Activated CD8-positive, alpha-beta memory T cell treated with anti-CD3 and anti-CD28 coated beads, Interleukin-2, amount 10 ng/mL, durations not matched to agents 7 days and 5 days (primary cell): Measurements from ENCODE around the gene ELOVL2. TPM values are rescaled to one million over a fixed set of nuclear protein-coding genes. Genes with fewer than 3 reads are reported as not detected.
"Not testable (repeated sequence)": the region's sequence is repeated elsewhere in the genome, so short reads cannot be mapped to it uniquely, and the experiment has no call there.

Experiments used
- ATAC-seq: fragments of 150-1000 bp; cut with Tn5 transposase; one replicate; pipeline ENCODE4 v1.10.0; 2021; ENCODE audit warnings: moderate library complexity
- CTCF ChIA-PET: fragments of 350-600 bp; sonication (Branson Sonifier 250); formaldehyde crosslinking; loops from one replicate; lab custom pipeline; 2021; ENCODE audit warnings: antibody characterized with exemption; lab: Charles Lee
- DNase-seq: peaks from one replicate; pipeline ENCODE4 v3.0.0-alpha.2; 2020
- H3K27ac Mint-ChIP-seq: one replicate; pipeline ENCODE4 v1.8.0; 2021; ENCODE audit warnings: mild to moderate bottlenecking, mixed read lengths
- H3K27me3 Mint-ChIP-seq: one replicate; pipeline ENCODE4 v1.8.0; 2021; ENCODE audit warnings: mixed read lengths
- H3K36me3 Mint-ChIP-seq: one replicate; pipeline ENCODE4 v1.8.0; 2021; ENCODE audit warnings: mild to moderate bottlenecking, mixed read lengths
- H3K4me1 Mint-ChIP-seq: one replicate; pipeline ENCODE4 v1.8.0; 2021; ENCODE audit warnings: mixed read lengths
- H3K4me3 Mint-ChIP-seq: one replicate; pipeline ENCODE4 v1.8.0; 2021; ENCODE audit warnings: mild to moderate bottlenecking, moderate library complexity, mixed read lengths
- H3K9me3 Mint-ChIP-seq: one replicate; pipeline ENCODE4 v1.8.0; 2022; ENCODE audit warnings: low read depth, mixed read lengths
- total RNA-seq, 2 experiments: library from RNA; stranded (reverse); gene quantifications; one replicate each; pipeline ENCODE4 v1.2.3, GENCODE V29; 2021

Gene ELOVL2, protein sequence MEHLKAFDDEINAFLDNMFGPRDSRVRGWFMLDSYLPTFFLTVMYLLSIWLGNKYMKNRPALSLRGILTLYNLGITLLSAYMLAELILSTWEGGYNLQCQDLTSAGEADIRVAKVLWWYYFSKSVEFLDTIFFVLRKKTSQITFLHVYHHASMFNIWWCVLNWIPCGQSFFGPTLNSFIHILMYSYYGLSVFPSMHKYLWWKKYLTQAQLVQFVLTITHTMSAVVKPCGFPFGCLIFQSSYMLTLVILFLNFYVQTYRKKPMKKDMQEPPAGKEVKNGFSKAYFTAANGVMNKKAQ
- total RNA-seq, result not detected

- Mint-ChIP-seq H3K4me3 (peak within 1 kb of the TSS; percentile 54), H3K9me3 (peaks cover 2% of the 10 kb centered on the region), H3K27ac (no peak within 1 kb of the TSS), H3K4me1 (peaks cover 12% of the 10 kb centered on the region), H3K36me3 (peaks cover 2% of the 10 kb centered on the region), H3K27me3 (peaks cover 77% of the 10 kb centered on the region)
- ATAC-seq (peak; percentile 80), DNase-seq (no peak)
- CTCF ChIA-PET, result no interaction called here
Observed at GRCh38 chr6:11043961-11044711, at the start of gene ELOVL2. TSS of gene ELOVL2 (minus strand) at chr6:11044305. CDS start at chr6:11044230, 75 bp downstream.

DNA sequence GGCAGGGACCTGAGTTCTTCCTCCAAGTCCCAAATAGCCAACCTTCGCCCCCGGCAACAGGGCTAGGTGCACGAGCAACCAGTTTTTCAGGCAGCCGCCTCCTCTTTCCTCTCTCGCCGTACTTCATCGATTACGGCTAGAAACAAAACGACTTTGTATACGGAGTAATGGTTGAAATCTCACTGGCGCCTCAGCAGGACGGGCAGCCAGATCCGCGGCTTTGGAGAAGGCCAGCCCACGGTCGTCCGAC lies 49.2 kb upstream of the ELOVL2 start:
- Mint-ChIP-seq H3K27me3 (peaks cover 2% of the 10 kb centered on the region), H3K4me1 (peaks cover 33% of the 10 kb centered on the region), H3K27ac (peak overlapping the region; percentile 95), H3K36me3 (peaks cover 8% of the 10 kb centered on the region), H3K4me3 (peak overlapping the region; percentile 97), H3K9me3 (no peaks in the 10 kb centered on the region)
- DNase-seq (no peak), ATAC-seq (peak; percentile 12)
- CTCF ChIA-PET, result interaction anchor here (0.8 to 1.6 kb wide), 7 partner anchors 16 to 482 kb away, joined by 3 to 5 read pairs (median 3); no protein-coding TSS in a partner anchor

DNA sequence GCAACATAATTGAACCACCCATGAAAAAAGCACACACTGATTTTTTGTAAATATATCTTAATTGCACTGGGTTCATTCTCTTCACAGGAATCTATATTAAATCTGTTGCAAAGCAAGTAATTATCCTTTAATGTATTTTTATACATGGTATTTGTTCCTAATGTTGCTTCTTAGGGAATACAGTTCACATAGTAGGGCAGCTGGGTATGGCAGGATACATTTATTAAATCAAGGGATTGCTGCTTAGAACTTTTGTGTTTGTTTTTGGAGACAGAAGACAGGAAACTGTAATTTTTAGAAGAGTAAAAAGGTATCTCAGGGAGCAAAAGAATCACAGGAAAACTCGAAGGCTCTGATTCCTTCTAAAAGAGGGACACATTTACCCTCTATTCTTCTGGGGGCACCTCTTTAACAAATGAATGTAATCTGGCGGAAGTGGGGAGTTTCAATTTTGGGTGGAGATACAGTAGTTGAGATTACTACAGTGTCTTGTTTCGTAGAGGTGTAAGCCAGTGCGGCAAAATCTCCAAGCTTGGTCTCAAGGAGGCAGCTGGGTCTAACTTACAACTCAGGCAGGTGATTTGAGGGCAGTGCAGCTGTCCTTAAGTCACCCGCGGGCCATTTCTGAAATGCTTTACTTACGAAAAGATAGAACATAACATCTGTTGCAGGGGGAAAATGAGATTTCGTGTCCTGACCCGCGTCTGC lies 48.7 kb upstream of the ELOVL2 start:
- peak overlapping the region; percentile 95 for H3K27ac Mint-ChIP-seq
- H3K27me3 Mint-ChIP-seq, result peaks cover 2% of the 10 kb centered on the region
- peaks cover 31% of the 10 kb centered on the region for H3K4me1 Mint-ChIP-seq
- ATAC-seq, result peak; percentile 12
- peaks cover 8% of the 10 kb centered on the region for H3K36me3 Mint-ChIP-seq
- H3K4me3 Mint-ChIP-seq, result peak overlapping the region; percentile 97
- CTCF ChIA-PET, result interaction anchor here (0.6 to 1.6 kb wide), 8 partner anchors 16 to 483 kb away, joined by 3 to 5 read pairs (median 4); no protein-coding TSS in a partner anchor
- no peaks in the 10 kb centered on the region for H3K9me3 Mint-ChIP-seq
- DNase-seq, result peak; percentile 67

GRCh38 chr6:11091141-11091540 lies 47.0 kb upstream of the ELOVL2 start:
- H3K9me3 Mint-ChIP-seq, ATAC-seq, DNase-seq, H3K27ac Mint-ChIP-seq, H3K36me3 Mint-ChIP-seq, H3K27me3 Mint-ChIP-seq, H3K4me3 Mint-ChIP-seq, CTCF ChIA-PET: not testable (repeated sequence)
- H3K4me1 Mint-ChIP-seq, result peaks cover 25% of the 10 kb centered on the region

DNA sequence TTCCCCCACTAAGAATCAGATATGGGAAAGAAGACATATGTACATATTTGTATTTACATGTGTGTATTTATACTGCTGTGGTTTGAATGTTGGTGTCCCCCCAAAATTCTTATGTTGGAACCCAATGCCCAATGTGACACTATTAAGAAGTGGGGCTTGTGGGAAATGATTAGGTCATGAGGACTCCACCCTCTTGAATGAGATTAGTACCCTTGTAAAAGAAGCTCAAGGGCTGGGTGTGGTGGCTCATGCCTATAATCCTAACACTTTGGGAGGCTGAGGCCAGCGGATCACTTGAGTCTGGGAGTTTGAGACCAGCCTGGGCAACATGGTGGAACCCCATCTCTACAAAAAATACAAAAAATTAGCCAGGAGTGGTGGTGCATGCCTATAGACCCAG lies 45.6 kb upstream of the ELOVL2 start:
- Mint-ChIP-seq H3K9me3 (no peaks in the 10 kb centered on the region), H3K27ac (no peak overlapping the region), H3K4me3 (no peak overlapping the region), H3K27me3 (peaks cover 2% of the 10 kb centered on the region), H3K4me1 (peaks cover 12% of the 10 kb centered on the region), H3K36me3 (peaks cover 2% of the 10 kb centered on the region)
- no peak for ATAC-seq
- CTCF ChIA-PET, result no interaction called here
- no peak for DNase-seq

- DNase-seq, H3K27ac Mint-ChIP-seq, H3K4me3 Mint-ChIP-seq, H3K4me1 Mint-ChIP-seq, H3K36me3 Mint-ChIP-seq, CTCF ChIA-PET, ATAC-seq, H3K9me3 Mint-ChIP-seq, H3K27me3 Mint-ChIP-seq: not testable (repeated sequence)
Observed at GRCh38 chr6:11087141-11087812, 43.2 kb upstream of the ELOVL2 start.

DNA sequence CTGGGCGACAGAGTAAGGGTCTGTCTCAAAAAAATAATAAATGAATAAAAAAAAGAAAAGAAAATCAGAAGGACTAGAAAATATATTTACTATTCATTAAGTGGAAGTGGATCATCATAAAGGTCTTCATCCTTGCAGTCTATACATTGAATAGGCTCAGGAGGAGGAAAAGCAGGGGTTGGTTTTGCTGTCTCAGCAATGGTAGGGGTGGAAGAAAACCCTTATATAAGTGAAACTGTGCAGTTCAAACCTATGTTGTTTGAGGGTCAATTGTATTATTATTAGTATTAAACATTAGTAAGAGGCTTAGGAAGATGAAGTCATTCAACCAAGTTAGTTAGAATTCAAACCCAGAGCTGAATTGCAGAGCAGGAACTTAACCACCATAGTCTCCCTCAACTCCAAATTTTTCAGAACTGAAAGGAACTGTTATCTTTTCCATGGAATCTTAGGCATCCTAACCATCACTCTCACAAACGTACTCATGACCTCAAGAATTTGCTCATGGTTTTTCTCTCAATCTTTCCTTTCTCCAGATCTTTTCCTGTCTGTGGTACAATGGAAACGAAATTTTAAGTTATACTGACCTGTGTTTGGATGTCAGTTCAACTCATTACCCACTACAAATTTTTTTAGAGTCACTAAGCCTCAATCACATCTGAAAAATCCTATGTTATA lies 41.8 kb upstream of the ELOVL2 start:
- Mint-ChIP-seq H3K4me1 (no peaks in the 10 kb centered on the region), H3K9me3 (no peaks in the 10 kb centered on the region), H3K27ac (no peak overlapping the region), H3K27me3 (peaks cover 2% of the 10 kb centered on the region), H3K36me3 (no peaks in the 10 kb centered on the region), H3K4me3 (no peak overlapping the region)
- CTCF ChIA-PET, result no interaction called here
- ATAC-seq (no peak), DNase-seq (no peak)

DNA sequence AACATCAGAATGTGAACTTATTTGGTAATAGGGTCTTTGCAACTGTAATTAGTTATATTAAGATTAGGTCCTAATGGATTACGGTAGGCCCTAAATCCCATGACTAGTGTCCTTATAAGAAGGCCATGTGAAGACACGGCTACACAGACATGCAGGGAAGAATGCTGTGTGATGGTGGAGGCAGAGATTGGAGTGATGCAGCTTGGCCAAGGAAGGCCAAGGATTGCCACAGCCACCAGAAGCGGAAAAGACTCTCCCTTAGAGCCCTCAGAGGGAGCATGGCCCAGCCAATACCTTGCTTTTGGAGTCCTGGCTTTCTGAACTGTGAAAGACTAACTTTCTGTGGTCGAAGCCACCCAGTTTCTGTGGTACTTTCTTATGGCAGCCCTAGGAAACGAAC lies 39.9 kb upstream of the ELOVL2 start:
- CTCF ChIA-PET, result interaction anchor here (1.1 kb wide), 1 partner anchor 606 kb away, joined by 3 read pairs; no protein-coding TSS in a partner anchor

GRCh38 chr6:11083491-11083890 lies 39.4 kb upstream of the ELOVL2 start:
- H3K4me3 Mint-ChIP-seq, result no peak overlapping the region
- no peak overlapping the region for H3K27ac Mint-ChIP-seq
- no peaks in the 10 kb centered on the region for H3K4me1 Mint-ChIP-seq
- no peak for DNase-seq
- CTCF ChIA-PET, result no interaction called here
- H3K9me3 Mint-ChIP-seq, result no peaks in the 10 kb centered on the region
- H3K27me3 Mint-ChIP-seq, result no peaks in the 10 kb centered on the region
- ATAC-seq, result no peak
- H3K36me3 Mint-ChIP-seq, result no peaks in the 10 kb centered on the region

More for the DNA sequence above, 39.9 kb upstream of the ELOVL2 start:
- Mint-ChIP-seq H3K4me1 (no peaks in the 10 kb centered on the region), H3K27ac (no peak overlapping the region), H3K9me3 (no peaks in the 10 kb centered on the region), H3K4me3 (no peak overlapping the region), H3K27me3 (peaks cover under 1% of the 10 kb centered on the region), H3K36me3 (no peaks in the 10 kb centered on the region)
- DNase-seq, result no peak
- no peak for ATAC-seq

GRCh38 chr6:11080296-11080695 lies 36.2 kb upstream of the ELOVL2 start:
- no peak for DNase-seq
- H3K4me3 Mint-ChIP-seq, result no peak overlapping the region

DNA sequence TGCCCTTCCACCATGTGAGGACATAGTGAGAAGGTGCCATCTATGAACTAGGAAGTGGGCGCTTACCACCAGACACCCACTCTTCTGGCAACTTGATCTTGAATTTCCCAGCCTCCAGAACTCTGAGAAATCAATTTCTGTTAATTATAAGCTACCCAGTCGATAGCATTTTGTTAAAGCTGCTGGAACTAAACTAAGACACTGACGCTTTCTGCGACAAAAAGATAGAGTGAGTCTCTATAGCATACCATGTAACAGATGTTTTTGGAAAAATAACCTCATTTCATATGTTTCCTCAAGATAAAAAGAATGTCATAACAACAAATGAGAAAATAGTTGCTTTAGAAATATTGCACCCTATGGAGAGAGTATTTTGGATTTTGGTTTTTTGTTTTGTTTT lies 34.2 kb upstream of the ELOVL2 start:
- no peak for DNase-seq
- H3K27ac Mint-ChIP-seq, result no peak overlapping the region
- CTCF ChIA-PET, result no interaction called here
- no peaks in the 10 kb centered on the region for H3K36me3 Mint-ChIP-seq
- no peaks in the 10 kb centered on the region for H3K9me3 Mint-ChIP-seq
- H3K27me3 Mint-ChIP-seq, result peaks cover 2% of the 10 kb centered on the region
- no peak overlapping the region for H3K4me3 Mint-ChIP-seq
- no peaks in the 10 kb centered on the region for H3K4me1 Mint-ChIP-seq
- ATAC-seq, result no peak

More at GRCh38 chr6:11080296-11080695, 36.2 kb upstream of the ELOVL2 start:
- Mint-ChIP-seq H3K27me3 (no peaks in the 10 kb centered on the region), H3K9me3 (no peaks in the 10 kb centered on the region), H3K4me1 (no peaks in the 10 kb centered on the region), H3K36me3 (no peaks in the 10 kb centered on the region), H3K27ac (no peak overlapping the region)
- ATAC-seq, result no peak
- CTCF ChIA-PET, result no interaction called here

DNA sequence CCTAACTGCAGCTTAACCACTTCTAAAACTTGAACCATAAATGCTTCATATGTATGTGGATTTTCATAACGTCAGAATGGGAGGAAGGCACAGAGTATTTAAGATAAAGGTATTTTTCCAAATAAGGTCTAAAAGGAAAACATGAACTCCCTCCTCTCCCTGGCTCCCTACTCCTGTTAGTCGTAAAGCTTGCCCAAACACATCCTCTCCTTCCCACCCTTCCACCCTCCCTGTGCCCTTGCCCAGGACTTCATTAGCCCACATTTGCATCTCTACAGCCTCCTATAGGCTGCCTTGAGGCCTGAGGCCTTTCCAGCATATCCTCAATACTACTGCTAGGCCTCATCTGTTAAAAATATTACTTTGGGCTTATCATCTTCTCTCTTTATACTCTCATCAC lies 32.4 kb upstream of the ELOVL2 start:
- ATAC-seq (no peak), DNase-seq (no peak)
- Mint-ChIP-seq H3K4me1 (no peaks in the 10 kb centered on the region), H3K4me3 (no peak overlapping the region), H3K9me3 (no peaks in the 10 kb centered on the region), H3K36me3 (no peaks in the 10 kb centered on the region), H3K27ac (no peak overlapping the region), H3K27me3 (peaks cover 6% of the 10 kb centered on the region)
- CTCF ChIA-PET, result interaction anchor here (1.2 kb wide), 1 partner anchor 17 kb away, joined by 3 read pairs; the partner anchor contains the start of gene SMIM13
